ENCODE measurements around the gene PRPSAP2. TPM values are rescaled to one million over a fixed set of nuclear protein-coding genes. Genes with fewer than 3 reads are reported as not detected.

Gene PRPSAP2

GRCh38 chr17:18977646-18978045 lies 119.7 kb downstream of the PRPSAP2 start:
- no peaks in the 10 kb centered on the region for H3K9me3 ChIP-seq (replicated peaks; ENCODE audit: low read length)

GRCh38 chr17:18978050-18978449 lies 120.1 kb downstream of the PRPSAP2 start:
- Histone ChIP-seq H3K27me3 (ENCODE audit: control insufficient read depth, insufficient read depth, low read length) (no peaks in the 10 kb centered on the region), H3K4me2 (ENCODE audit: low read length) (no peak overlapping the region), H3K36me3 (ENCODE audit: insufficient read depth, low read length) (peaks cover 19% of the 10 kb centered on the region), H3K4me1 (ENCODE audit: control insufficient read depth, insufficient read depth, low read length) (peaks cover 34% of the 10 kb centered on the region), H3K9me3 (replicated peaks; ENCODE audit: low read length) (no peaks in the 10 kb centered on the region), H3K9ac (ENCODE audit: low read depth, low read length) (no peak overlapping the region), H3K4me3 (ENCODE audit: low read length) (no peak overlapping the region)

More at GRCh38 chr17:18977646-18978045, 119.7 kb downstream of the PRPSAP2 start:
- Histone ChIP-seq H3K4me3 (ENCODE audit: low read length) (no peak overlapping the region), H3K9ac (ENCODE audit: low read depth, low read length) (no peak overlapping the region), H3K4me2 (ENCODE audit: low read length) (no peak overlapping the region), H3K27me3 (ENCODE audit: control insufficient read depth, insufficient read depth, low read length) (no peaks in the 10 kb centered on the region), H3K36me3 (ENCODE audit: insufficient read depth, low read length) (peaks cover 19% of the 10 kb centered on the region), H3K4me1 (ENCODE audit: control insufficient read depth, insufficient read depth, low read length) (peaks cover 30% of the 10 kb centered on the region)

- Histone ChIP-seq H3K36me3 (ENCODE audit: insufficient read depth, low read length) (peaks cover 25% of the 10 kb centered on the region), H3K4me3 (ENCODE audit: low read length) (no peak overlapping the region), H3K4me2 (ENCODE audit: low read length) (no peak overlapping the region), H3K9ac (ENCODE audit: low read depth, low read length) (no peak overlapping the region), H3K27me3 (ENCODE audit: control insufficient read depth, insufficient read depth, low read length) (no peaks in the 10 kb centered on the region), H3K9me3 (replicated peaks; ENCODE audit: low read length) (no peaks in the 10 kb centered on the region), H3K4me1 (ENCODE audit: control insufficient read depth, insufficient read depth, low read length) (peaks cover 34% of the 10 kb centered on the region)
Measured at GRCh38 chr17:18978655-18979054, 120.7 kb downstream of the PRPSAP2 start.

Small RNA genes lying within 50 kb of the gene (small RNA-seq; reads per million reads assigned to genes)
- not detected for gene RF00324

All from skeletal muscle satellite cell (primary cell).